Mesendoderm (in vitro differentiated cells): Measurements from ENCODE around the gene DNMBP.
"Not testable (repeated sequence)": the region's sequence is repeated elsewhere in the genome, so short reads cannot be mapped to it uniquely, and the experiment has no call there.

Source experiments
- DNase-seq: peaks from one replicate; pipeline ENCODE4 v3.0.0; 2013
- H2AK5ac ChIP-seq: 2 replicates; pipeline ENCODE4 v1.6.1; 2013; ENCODE audit warnings: low read length, inconsistent platforms
- H2BK120ac ChIP-seq: 2 replicates; pipeline ENCODE4 v1.6.1; 2013; ENCODE audit warnings: low read depth, mild to moderate bottlenecking, low read length, moderate library complexity, mixed read lengths
- H2BK15ac ChIP-seq: replicated peaks from 2 replicates; pipeline ENCODE4 v1.6.1; 2013; ENCODE audit warnings: low read depth, mild to moderate bottlenecking, moderate library complexity
- H2BK5ac ChIP-seq: 2 replicates; pipeline ENCODE4 v1.6.1; 2013; ENCODE audit warnings: low read length, inconsistent platforms
- H3K18ac ChIP-seq: 2 replicates; pipeline ENCODE4 v1.6.1; 2013; ENCODE audit warnings: mild to moderate bottlenecking, low read length, mixed read lengths
- H3K23ac ChIP-seq: one replicate; pipeline ENCODE4 v1.6.1; 2013; ENCODE audit warnings: low read length
- H3K27ac ChIP-seq: 2 replicates; pipeline ENCODE4 v1.5.1; 2013; ENCODE audit warnings: low read depth, mild to moderate bottlenecking, inconsistent platforms, low read length, moderate library complexity
- H3K27me3 ChIP-seq: 2 replicates; pipeline ENCODE4 v1.6.1; 2013; ENCODE audit warnings: low read length, control low read depth, mild to moderate bottlenecking, inconsistent platforms; ENCODE audit not compliant: insufficient read depth, poor library complexity
- H3K36me3 ChIP-seq: 2 replicates; pipeline ENCODE4 v1.6.1; 2013; ENCODE audit warnings: low read length, inconsistent platforms; ENCODE audit not compliant: control insufficient read depth, insufficient read depth
- H3K4ac ChIP-seq: one replicate; pipeline ENCODE4 v1.6.1; 2013; ENCODE audit warnings: low read depth, mild to moderate bottlenecking, low read length, moderate library complexity
- H3K4me1 ChIP-seq: 2 replicates; pipeline ENCODE4 v1.6.1; 2013; ENCODE audit warnings: low read depth, low read length, inconsistent platforms; ENCODE audit not compliant: control insufficient read depth
- H3K4me2 ChIP-seq: 2 replicates; pipeline ENCODE4 v1.6.1; 2013; ENCODE audit warnings: low read length
- H3K4me3 ChIP-seq: 2 replicates; pipeline ENCODE4 v1.5.1; 2013; ENCODE audit warnings: mild to moderate bottlenecking, low read length
- H3K56ac ChIP-seq: one replicate; pipeline ENCODE4 v1.6.1; 2013; ENCODE audit warnings: low read length
- H3K79me1 ChIP-seq: 2 replicates; pipeline ENCODE4 v1.6.1; 2013; ENCODE audit warnings: low read length, inconsistent platforms
- H3K79me2 ChIP-seq: 2 replicates; pipeline ENCODE4 v1.6.1; 2013; ENCODE audit warnings: mild to moderate bottlenecking, low read length; ENCODE audit not compliant: control insufficient read depth, insufficient read depth
- H3K9ac ChIP-seq: 2 replicates; pipeline ENCODE4 v1.6.1; 2013; ENCODE audit warnings: low read length, inconsistent platforms
- H4K5ac ChIP-seq: one replicate; pipeline ENCODE4 v1.6.1; 2013; ENCODE audit warnings: low read length
- H4K8ac ChIP-seq: one replicate; pipeline ENCODE4 v1.6.1; 2013; ENCODE audit warnings: low read depth, mild to moderate bottlenecking, control low read depth, low read length, moderate library complexity
- WGBS: extraction: QIAGEN DNeasy Blood & Tissue Kit; methylation state at CpG from one replicate; pipeline ENCODE4 v1.1.7; 2013; ENCODE audit warnings: low lambda C conversion rate, missing lambda C conversion rate; ENCODE audit not compliant: insufficient coverage; ENCODE audit errors: extremely low coverage; 5-methylcytosine and 5-hydroxymethylcytosine counted together

The DNMBP gene

DNA sequence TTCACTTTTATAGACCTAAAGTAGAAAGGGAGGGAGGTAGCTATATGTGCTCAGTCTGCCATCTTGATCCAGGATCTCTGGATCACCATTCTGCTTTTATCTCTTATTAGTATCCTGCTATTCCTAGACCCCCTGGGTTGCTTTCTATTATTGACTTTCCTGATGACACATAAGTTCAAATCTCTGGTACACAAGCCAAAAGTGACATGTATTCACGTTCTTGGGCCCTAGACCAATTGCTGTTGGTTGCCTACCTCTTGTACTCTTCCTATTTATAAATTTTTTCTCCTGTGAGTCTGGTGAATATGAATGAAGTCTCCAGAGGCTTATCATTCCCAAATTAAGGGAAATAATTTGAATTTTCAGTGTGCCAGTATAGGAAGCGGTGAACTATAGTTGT is 56.9 kb downstream of the DNMBP start:
- H3K36me3 ChIP-seq, result peaks cover 4% of the 10 kb centered on the region

GRCh38 chr10:99946051-99946450 is 63.7 kb downstream of the DNMBP start:
- not testable (repeated sequence) for H3K9ac ChIP-seq, H2BK5ac ChIP-seq, H3K27me3 ChIP-seq, H3K36me3 ChIP-seq, H3K4me3 ChIP-seq, H3K18ac ChIP-seq, DNase-seq, H3K4ac ChIP-seq, H2BK120ac ChIP-seq, H3K4me2 ChIP-seq, H3K56ac ChIP-seq, H4K5ac ChIP-seq, H4K8ac ChIP-seq, H3K23ac ChIP-seq, H3K4me1 ChIP-seq, H2BK15ac ChIP-seq, H3K79me1 ChIP-seq, H3K79me2 ChIP-seq, H3K27ac ChIP-seq, H2AK5ac ChIP-seq
- no CpG with 5 or more reads among the region's 2 CpGs for WGBS

More for the DNA sequence above, 56.9 kb downstream of the DNMBP start:
- Histone ChIP-seq H3K4me3 (no peak overlapping the region), H2BK5ac (no peak overlapping the region), H2AK5ac (no peak overlapping the region), H3K79me2 (no peaks in the 10 kb centered on the region), H3K27me3 (no peaks in the 10 kb centered on the region), H3K4ac (no peak overlapping the region), H3K56ac (no peak overlapping the region), H3K9ac (no peak overlapping the region), H3K4me1 (no peaks in the 10 kb centered on the region), H4K8ac (no peak overlapping the region), H2BK15ac (no peak overlapping the region), H2BK120ac (no peak overlapping the region), H3K79me1 (no peaks in the 10 kb centered on the region), H3K23ac (no peak overlapping the region), H3K18ac (no peak overlapping the region), H4K5ac (no peak overlapping the region), H3K4me2 (no peak overlapping the region), H3K27ac (no peak overlapping the region)
- DNase-seq, result no peak
- WGBS, result no CpG with 5 or more reads among the region's 2 CpGs

GRCh38 chr10:99945263-99945662 is 64.5 kb downstream of the DNMBP start:
- Histone ChIP-seq H3K4me1 (no peaks in the 10 kb centered on the region), H3K23ac (no peak overlapping the region), H4K8ac (no peak overlapping the region), H4K5ac (no peak overlapping the region), H3K4me3 (no peak overlapping the region), H2BK15ac (no peak overlapping the region), H3K79me2 (no peaks in the 10 kb centered on the region), H3K9ac (no peak overlapping the region), H2AK5ac (no peak overlapping the region), H3K79me1 (no peaks in the 10 kb centered on the region), H3K27ac (no peak overlapping the region), H2BK5ac (no peak overlapping the region), H3K56ac (no peak overlapping the region), H3K18ac (no peak overlapping the region), H3K4ac (no peak overlapping the region), H3K36me3 (no peaks in the 10 kb centered on the region), H2BK120ac (no peak overlapping the region), H3K27me3 (no peaks in the 10 kb centered on the region), H3K4me2 (no peak overlapping the region)
- no peak for DNase-seq
- WGBS, result no CpG with 5 or more reads among the region's 4 CpGs

DNA sequence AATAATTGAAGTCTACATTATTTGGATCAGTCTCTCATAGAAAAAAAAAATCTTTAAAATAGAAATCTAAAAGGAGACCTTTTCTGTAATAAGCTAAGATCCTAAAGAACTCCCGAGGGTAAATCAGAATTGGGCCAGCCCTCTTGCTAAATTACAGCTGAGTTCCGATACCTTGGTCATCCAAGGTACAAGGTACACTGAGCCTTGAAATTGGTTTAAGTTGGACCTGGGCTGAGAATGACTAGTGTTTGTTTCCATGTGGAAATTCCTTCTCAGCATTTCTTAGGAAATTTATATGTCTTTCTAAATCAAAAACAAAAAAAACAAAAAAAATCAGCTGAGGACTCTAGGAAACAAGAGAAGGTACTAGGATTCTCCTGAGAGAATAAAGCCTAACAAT is 64.9 kb downstream of the DNMBP start:
- Histone ChIP-seq H2BK120ac (no peak overlapping the region), H3K27me3 (no peaks in the 10 kb centered on the region), H3K79me1 (no peaks in the 10 kb centered on the region), H3K9ac (no peak overlapping the region), H3K18ac (no peak overlapping the region), H3K4me2 (no peak overlapping the region), H2BK15ac (no peak overlapping the region), H2AK5ac (no peak overlapping the region), H3K36me3 (no peaks in the 10 kb centered on the region), H3K27ac (no peak overlapping the region), H3K56ac (no peak overlapping the region), H2BK5ac (no peak overlapping the region), H3K23ac (no peak overlapping the region), H3K4me1 (no peaks in the 10 kb centered on the region), H3K4ac (no peak overlapping the region), H4K8ac (no peak overlapping the region), H4K5ac (no peak overlapping the region), H3K4me3 (no peak overlapping the region), H3K79me2 (no peaks in the 10 kb centered on the region)
- WGBS, result no CpG with 5 or more reads among the region's 2 CpGs
- no peak for DNase-seq

DNA sequence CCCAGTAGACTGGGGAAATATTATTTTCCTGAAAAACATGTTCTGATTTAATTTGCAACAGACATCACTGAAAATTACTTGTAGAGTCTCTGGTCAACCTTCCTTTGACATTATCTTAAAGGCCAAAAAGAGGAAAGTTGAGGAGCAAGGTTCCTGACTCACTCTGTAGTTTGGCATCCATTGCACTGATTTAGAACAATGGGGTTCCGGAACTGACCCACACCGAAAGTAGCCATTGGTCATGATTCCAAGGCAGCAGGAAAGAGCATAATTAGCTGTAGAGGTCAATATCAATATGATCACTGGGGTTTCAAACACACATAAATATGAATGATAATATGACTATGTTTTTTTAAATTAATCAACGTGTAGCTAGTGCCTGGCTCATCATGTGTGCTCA is 65.8 kb downstream of the DNMBP start:
- H3K79me2 ChIP-seq, result no peaks in the 10 kb centered on the region
- H2BK15ac ChIP-seq, result no peak overlapping the region
- H3K18ac ChIP-seq, result no peak overlapping the region
- no peaks in the 10 kb centered on the region for H3K36me3 ChIP-seq
- H2BK5ac ChIP-seq, result no peak overlapping the region
- no peak overlapping the region for H3K9ac ChIP-seq
- no peak overlapping the region for H3K4me2 ChIP-seq
- no peak overlapping the region for H3K4ac ChIP-seq
- no peak overlapping the region for H3K56ac ChIP-seq
- no peak overlapping the region for H3K27ac ChIP-seq
- H3K4me1 ChIP-seq, result no peaks in the 10 kb centered on the region
- no peak overlapping the region for H4K5ac ChIP-seq
- no peak overlapping the region for H2AK5ac ChIP-seq
- WGBS, result no CpG with 5 or more reads among the region's 3 CpGs
- H3K4me3 ChIP-seq, result no peak overlapping the region
- H3K23ac ChIP-seq, result no peak overlapping the region
- H3K27me3 ChIP-seq, result no peaks in the 10 kb centered on the region
- H3K79me1 ChIP-seq, result no peaks in the 10 kb centered on the region
- H2BK120ac ChIP-seq, result no peak overlapping the region
- no peak overlapping the region for H4K8ac ChIP-seq
- DNase-seq, result no peak

GRCh38 chr10:99941942-99942820 is 67.6 kb downstream of the DNMBP start:
- Histone ChIP-seq H3K79me2 (no peaks in the 10 kb centered on the region), H4K8ac (no peak overlapping the region), H3K4ac (no peak overlapping the region), H3K4me2 (no peak overlapping the region), H3K4me3 (no peak overlapping the region), H4K5ac (no peak overlapping the region), H2BK15ac (no peak overlapping the region), H3K56ac (no peak overlapping the region), H3K27me3 (no peaks in the 10 kb centered on the region), H3K9ac (no peak overlapping the region), H2BK120ac (no peak overlapping the region), H2BK5ac (no peak overlapping the region), H3K36me3 (no peaks in the 10 kb centered on the region), H3K23ac (no peak overlapping the region), H3K4me1 (peaks cover 4% of the 10 kb centered on the region), H2AK5ac (no peak overlapping the region), H3K18ac (no peak overlapping the region), H3K27ac (no peak overlapping the region), H3K79me1 (peaks cover 2% of the 10 kb centered on the region)
- WGBS, result no CpG with 5 or more reads among the region's 7 CpGs
- peak; percentile 40 for DNase-seq
